Activated CD4-positive, alpha-beta T cell treated with anti-CD3 and anti-CD28 coated beads, Interleukin-2, Interleukin-4, amounts not matched to agents 100 ng/mL and 50 ng/mL, durations not matched to agents 16 hours and 8 hours (primary cell): ENCODE measurements around the gene ERI3.

Experiments
- DNase-seq: peaks from one replicate; pipeline ENCODE4 v3.0.0-alpha.2; 2020; ENCODE audit warnings: low spot score

The ERI3 gene

DNA sequence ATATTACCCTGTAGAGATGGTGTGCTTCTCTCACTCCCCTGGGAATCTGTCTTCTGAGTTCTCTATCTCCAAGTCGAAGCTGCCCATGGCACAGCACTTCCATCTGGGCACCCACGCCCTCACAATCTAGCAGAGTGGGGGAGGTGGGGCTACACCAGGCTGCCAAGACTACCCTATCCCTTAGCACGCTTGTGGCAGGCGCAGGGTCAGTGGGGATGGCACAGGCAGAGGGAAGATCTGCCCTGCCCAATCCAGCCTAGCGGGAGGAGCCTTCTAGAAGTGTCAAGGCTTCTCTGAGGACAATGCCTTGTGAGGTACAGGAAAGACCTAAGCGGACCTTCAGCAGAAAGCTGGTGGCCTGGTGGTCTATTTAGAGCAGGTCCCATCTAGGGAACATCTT is 92.6 kb downstream of the ERI3 start:
- DNase-seq: no peak

DNA sequence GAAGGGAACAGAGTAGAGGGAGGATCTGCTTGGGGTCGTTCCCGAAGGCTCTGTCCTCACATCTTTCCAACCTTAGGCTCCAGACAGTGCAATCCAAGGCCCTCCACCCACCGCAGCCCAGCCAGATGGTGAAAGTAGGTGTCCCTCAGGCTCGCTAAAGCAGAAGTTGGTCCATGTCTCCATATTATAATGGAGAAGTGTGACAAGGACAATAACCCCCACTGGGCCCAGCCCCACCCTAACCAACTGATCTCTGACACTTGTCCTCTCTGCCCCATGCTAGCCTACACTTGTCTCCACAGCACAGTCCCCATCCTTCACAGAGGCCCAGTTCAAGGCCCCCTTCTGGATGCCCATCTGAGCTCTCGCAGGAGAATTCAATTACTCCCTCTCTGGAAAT is 93.1 kb downstream of the ERI3 start:
- DNase-seq: no peak

- no peak for DNase-seq
Observed at GRCh38 chr1:44261171-44261817, 93.8 kb downstream of the ERI3 start.

DNA sequence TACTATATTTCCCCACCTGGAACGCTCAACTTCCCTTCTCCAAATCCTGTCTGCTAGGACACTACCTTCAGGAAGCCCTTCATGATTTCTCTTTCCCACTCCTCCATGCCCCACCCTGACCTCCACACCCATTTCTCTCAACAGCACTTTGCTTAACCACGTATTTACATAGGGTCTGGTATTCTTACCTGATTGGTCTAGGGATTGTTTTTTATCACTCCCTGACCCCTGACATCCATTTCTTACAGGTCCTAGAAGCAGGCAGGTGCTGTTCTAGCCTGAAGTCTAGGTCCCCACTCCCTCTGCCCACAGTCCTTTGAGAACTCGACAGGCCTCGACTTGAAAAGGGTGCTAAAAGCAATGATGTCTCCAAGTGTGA is 94.3 kb downstream of the ERI3 start:
- DNase-seq: no peak

DNA sequence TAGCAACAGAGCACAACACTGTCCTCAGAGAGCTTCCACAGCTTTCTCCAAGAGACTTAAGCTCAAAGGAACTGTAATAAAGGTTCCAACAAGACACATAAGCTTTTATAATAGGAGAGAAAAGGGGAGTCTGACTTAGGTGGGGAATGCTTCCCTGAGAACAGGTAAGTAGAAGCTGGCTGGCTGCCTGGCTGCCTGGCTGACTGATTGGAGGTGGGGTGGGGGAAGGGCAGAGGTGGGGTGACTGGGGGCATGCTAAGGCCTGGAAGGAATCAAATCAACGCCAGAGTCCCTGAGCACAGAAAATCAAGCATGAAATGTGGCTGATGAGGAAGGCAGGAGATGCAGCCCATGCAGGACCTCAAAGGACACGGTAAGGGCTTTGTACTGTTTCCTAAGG is 96.0 kb downstream of the ERI3 start:
- no peak for DNase-seq

GRCh38 chr1:44256762-44257554 is 98.1 kb downstream of the ERI3 start:
- no peak for DNase-seq

DNA sequence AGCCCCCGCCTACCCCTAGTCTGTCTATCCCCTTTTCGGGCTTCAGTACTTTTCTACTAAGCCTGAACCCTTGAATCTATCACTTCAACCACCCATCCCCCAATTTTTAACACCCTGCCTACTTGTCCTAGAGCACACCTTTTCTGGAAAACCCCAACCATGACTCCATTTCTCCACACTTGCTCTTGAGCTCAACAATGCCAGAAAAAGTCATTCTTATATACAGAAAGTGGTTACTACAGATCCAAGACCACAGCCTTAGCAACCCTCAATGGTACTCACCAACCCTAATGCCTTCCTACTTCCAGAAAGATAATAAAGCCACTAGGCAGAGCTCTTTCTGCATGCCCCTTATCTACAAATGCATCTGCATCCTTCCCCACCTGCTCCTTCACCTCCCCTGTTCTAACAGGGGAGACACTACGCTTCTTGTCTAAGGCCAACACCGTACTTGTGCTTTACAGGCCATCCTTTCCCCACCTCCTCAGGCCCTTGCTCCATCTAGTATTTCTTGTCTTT is 100.6 kb downstream of the ERI3 start:
- no peak for DNase-seq

DNA sequence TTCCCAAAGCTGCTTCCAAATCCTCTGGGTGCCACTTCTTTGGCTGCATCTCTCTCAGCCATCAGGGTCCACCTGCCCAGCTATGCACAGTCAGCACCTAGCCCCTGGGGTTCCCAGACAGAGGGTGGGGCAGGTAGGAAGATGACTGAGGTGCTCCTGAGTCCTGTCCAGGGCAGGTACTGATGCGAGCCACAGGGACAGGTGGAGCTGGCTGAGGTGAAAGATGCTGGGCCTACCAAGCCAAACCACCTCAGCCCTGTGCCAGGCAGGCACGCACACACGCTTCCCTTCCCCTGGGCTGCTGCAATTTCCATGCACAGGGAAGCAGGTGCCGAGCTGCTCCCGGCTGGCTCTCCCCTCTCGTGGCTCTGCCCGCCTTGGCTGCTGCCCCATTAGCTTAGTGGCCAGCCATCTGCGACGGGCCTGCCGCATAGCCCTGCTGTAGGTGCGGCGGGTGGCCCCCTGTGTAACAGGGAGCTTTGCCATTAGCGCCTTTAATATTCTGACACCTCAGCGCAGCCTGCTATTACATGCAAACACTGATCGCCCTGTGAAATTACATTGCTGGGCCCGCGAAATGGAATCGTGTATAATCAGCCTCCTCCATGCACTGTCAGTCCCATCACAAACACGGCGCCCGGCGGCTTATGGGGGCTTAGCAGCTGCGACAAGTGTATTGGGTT is 102.9 kb downstream of the ERI3 start:
- DNase-seq: no peak

DNA sequence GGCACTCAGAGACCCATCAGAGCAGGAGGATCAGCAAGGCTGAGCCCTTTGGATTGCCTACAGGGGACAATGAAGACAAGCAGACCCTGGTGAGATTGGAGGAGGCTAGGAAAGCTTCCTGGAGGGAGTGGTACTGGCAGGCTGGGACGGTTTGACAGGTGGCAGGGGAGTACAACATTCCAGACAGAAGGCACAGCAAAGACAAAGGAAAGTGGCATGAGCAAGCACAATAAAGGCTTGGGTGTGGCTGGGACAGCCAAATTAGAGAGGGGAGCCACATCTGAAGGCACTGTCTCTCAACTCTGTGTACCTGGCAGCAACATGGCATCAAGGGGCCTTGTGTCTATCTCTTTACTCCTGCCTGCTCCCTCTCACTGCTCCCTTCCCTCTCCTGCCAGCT is 103.6 kb downstream of the ERI3 start:
- DNase-seq: no peak

GRCh38 chr1:44250068-44250781 is 104.8 kb downstream of the ERI3 start:
- DNase-seq: no peak

DNA sequence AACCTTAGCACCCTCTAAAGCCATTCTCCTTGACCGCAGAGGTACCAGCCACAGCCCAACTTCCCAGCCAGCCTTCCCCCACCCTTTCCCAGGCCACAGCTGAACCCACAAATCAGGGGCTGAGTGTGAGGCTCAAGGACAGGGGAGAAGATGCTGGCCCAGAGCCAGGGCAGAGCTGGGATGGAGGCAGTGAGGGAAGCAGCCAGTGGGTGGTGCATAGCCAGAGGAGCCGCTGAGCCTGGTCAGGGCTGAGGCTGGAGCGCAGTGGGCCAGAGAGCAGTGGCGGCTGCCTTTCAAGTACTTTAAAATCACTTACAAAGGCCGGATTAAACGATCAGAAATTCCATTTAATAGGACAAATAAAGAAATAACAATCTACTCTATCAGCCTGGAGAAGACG is 105.5 kb downstream of the ERI3 start:
- no peak for DNase-seq

DNA sequence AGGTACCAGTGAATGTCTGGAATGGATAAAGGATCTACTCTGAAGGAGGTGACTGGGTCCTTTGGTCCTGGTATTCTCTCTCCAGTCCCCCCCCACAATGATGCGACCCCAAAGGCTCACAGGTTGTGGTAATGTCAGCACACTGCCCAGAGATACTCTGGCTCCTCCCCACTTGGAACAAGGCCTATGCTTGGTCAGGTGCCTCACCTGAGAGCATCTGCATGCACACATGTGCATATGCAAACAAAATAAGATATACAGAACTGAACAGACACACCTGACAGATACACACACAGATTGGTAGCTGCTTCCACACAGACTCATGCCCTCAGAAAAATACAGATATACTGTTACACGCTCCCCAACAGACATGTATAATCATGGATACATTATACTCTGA is 108.3 kb downstream of the ERI3 start:
- DNase-seq: no peak

GRCh38 chr1:44244986-44245385 is 110.1 kb downstream of the ERI3 start:
- no peak for DNase-seq

DNA sequence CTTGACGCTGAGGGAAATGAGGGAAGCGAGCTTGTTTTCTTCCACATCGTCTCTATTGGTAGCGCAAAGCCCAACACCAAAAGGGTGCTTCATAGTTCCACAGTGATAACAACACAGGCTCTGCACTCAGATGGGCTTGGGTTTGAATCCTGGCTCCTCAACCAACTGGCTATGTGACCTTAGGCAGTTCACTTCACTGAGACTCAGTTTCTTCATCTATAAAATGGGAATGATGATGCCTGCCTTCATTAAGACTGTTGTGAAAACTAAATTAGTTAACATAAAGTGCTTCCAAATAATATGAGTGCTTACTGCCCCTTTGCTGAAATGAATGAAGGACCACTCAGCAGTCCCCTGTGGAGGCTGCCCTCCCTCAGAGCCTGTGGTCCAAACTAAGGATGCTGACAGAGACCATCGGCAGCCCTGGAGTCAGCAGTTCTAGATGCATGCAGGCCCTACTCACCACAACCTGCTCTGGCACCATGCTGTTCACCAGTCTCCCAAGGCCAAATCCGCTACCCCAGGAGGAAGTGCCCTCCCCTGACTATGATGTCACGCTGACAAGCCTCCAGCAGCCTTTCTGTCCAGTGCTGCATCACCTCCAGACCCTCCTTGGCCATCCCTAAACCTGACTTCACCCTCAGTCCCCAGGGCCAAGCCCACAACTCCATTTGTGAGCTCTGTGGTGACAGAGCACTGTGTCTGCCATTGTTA is 111.1 kb downstream of the ERI3 start:
- DNase-seq: no peak

- no peak for DNase-seq
Observed at GRCh38 chr1:44242746-44243145, 112.3 kb downstream of the ERI3 start.

GRCh38 chr1:44240802-44241671 is 114.0 kb downstream of the ERI3 start:
- DNase-seq: no peak

- no peak for DNase-seq
Observed at GRCh38 chr1:44239961-44240371, 115.1 kb downstream of the ERI3 start.

DNA sequence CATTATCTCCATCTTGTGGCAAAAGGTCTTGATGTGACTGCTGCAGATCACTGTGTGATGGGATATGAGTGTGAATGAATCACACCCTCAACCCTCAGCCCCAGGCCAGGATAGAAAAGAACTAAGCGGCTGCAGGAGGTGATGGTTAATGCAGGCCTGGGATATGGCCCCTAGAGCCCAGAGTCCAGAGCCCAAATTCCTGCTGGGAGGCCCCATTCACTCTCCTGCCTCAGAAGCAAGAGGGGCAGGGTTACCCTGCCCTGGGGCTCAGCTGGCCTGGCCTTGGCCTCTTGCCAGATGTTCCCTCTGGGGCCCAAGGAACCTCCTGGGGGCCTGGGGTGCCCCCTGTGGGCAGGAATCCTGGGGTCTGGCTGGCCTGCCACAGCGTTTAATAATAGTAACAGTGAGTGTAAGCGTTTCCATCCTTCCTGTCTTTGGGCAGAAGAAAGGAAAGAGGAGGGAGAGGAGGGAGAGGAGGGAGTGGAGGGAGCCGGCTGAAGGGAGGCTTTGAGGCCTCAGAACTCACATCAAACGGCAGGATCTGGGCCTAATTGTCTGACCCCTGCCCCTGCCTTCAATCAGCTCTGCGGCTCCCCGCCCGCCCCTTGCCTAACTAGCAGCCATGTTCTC is 115.6 kb downstream of the ERI3 start:
- DNase-seq: no peak

DNA sequence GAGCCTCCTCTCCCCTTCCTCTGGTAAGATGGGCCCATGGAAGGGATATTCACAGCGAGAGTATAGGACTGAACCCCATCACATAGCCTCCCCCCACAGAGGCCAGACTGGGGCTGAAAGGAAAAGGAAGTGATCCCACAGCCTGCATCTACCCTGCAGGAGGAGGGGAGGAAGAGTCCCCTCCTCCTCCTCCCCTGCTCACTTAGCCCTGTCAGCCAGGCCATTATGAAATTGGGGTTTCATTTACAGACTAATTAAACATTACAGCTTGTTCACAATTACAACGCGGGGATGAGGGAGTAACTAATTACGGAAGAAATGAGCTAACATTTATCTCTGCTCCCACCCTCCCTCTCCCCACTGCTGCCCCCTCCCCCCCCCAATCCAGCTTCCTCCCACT is 116.4 kb downstream of the ERI3 start:
- no peak for DNase-seq

DNA sequence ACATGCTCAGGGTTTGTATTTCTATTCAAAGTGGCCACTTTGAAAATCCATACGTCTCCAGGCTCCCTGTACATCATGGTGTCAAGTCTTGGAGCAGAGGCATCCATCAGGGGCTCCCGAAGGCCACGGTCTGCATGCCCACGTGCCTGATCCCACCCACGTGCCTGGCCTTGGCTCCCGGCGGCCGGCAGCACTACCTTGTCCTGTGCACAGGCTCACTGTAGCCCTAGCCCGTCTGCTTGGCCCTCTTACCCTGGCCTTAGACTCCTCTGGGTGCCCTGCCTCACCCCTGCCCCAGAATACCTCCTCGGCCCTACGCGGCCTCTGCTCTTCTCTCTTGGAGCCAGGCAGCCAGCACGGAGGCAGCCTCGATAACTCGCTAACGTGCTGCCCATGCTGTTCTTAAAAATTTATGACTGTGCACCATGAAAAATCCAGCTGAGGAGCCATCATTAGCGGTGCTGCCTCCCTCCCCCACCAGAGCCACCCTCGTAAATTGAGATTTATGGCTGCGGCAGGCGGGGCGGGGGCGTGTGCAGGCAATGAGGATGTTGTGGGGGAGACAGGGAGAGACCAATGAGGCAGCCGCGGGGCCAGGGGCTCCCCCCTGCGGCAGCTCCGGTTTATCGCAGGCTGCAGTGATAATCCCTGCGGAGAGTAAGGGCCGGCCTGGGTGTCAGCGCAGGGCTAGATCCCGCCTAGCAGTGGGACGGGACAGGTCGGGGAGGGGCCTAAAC is 117.2 kb downstream of the ERI3 start:
- peak; percentile 18 for DNase-seq
